HL-60/S4 treated with phorbol 12-myristate 13-acetate at 8.2 ng/mL for 4 days and 3 days (cell line): ENCODE data around the gene PTGER4.

Source experiments
- in situ Hi-C: fragments of 300-500 bp; cut with MboI; formaldehyde crosslinking; loops from 2 replicates; pipeline ENCODE4 v1.15.0; 2022; ENCODE audit warnings: low sequenced_read_pairs

Gene PTGER4

DNA sequence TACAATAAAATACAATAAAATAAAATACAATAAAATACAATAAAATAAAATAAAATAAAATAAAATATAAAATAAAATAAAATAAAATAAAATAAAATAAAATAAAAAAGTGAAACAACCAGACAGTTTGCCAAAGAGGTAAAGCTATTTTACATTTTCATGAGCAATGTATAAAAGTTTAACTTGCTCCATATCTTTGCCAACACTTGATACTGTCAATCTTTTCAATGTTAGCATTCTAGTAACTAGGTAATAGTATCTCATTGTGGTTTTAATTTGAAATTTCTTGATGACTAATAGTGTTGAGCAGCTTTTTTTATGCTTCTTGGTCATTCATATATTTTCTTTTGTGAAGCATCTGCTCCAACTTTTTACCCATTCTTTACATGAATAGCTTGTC lies 58.8 kb downstream of the PTGER4 start:
- in situ Hi-C loops = loop anchor here (10.0 to 25.0 kb wide), 2 partner anchors 1024 to 1151 kb away; no protein-coding TSS in a partner anchor
